BE2C (cell line): ENCODE measurements around the gene KIF20B.

Experiments
- DNase-seq: peaks from one replicate; pipeline ENCODE4 v3.0.0-alpha.2; 2020
- H3K27me3 ChIP-seq: fragments of 250-450 bp; sonication (Bioruptor Pico); 2 replicates; pipeline ENCODE4 v1.5.1; 2020; ENCODE audit warnings: mild to moderate bottlenecking
- H3K36me3 ChIP-seq: fragments of 250-450 bp; sonication (Bioruptor Pico); 2 replicates; pipeline ENCODE4 v1.5.1; 2020; ENCODE audit warnings: mild to moderate bottlenecking
- H3K4me1 ChIP-seq: fragments of 250-450 bp; sonication (Bioruptor Pico); 2 replicates; pipeline ENCODE4 v1.5.1; 2020
- H3K4me3 ChIP-seq: 2 replicates; pipeline ENCODE4 v1.5.1; 2011; ENCODE audit warnings: low read depth, low read length
- H3K9me3 ChIP-seq: fragments of 250-450 bp; sonication (Bioruptor Pico); 2 replicates; pipeline ENCODE4 v1.5.1; 2020
- CTCF ChIP-seq: IDR thresholded peaks from 2 replicates; pipeline ENCODE4 v1.5.1; 2012; ENCODE audit warnings: mild to moderate bottlenecking, low read depth, low read length

The KIF20B gene

GRCh38 chr10:89705466-89705865 is 4.1 kb downstream of the KIF20B start:
- Histone ChIP-seq H3K9me3 (no peaks in the 10 kb centered on the region), H3K36me3 (peaks cover 6% of the 10 kb centered on the region; the same call in 1 of the 2 replicates), H3K4me1 (no peaks in the 10 kb centered on the region), H3K4me3 (no peak overlapping the region), H3K27me3 (no peaks in the 10 kb centered on the region)
- TF ChIP-seq CTCF, result no peak
- no peak for DNase-seq

- H3K4me1 ChIP-seq, result no peaks in the 10 kb centered on the region
- DNase-seq, result no peak
Measured at GRCh38 chr10:89706011-89706410, 4.6 kb downstream of the KIF20B start.

GRCh38 chr10:89707372-89707771 is 6.0 kb downstream of the KIF20B start:
- no peaks in the 10 kb centered on the region for H3K27me3 ChIP-seq
- H3K4me3 ChIP-seq, result no peak overlapping the region
- H3K36me3 ChIP-seq, result peaks cover 6% of the 10 kb centered on the region; the same call in 1 of the 2 replicates
- H3K9me3 ChIP-seq, result no peaks in the 10 kb centered on the region
- DNase-seq, result no peak
- TF ChIP-seq CTCF, result no peak
- no peaks in the 10 kb centered on the region for H3K4me1 ChIP-seq

More at GRCh38 chr10:89706011-89706410, 4.6 kb downstream of the KIF20B start:
- peaks cover 6% of the 10 kb centered on the region; the same call in 1 of the 2 replicates for H3K36me3 ChIP-seq
- no peak overlapping the region for H3K4me3 ChIP-seq
- TF ChIP-seq CTCF, result no peak
- H3K27me3 ChIP-seq, result no peaks in the 10 kb centered on the region
- no peaks in the 10 kb centered on the region for H3K9me3 ChIP-seq

GRCh38 chr10:89710753-89711152 is 9.4 kb downstream of the KIF20B start:
- Histone ChIP-seq H3K27me3 (no peaks in the 10 kb centered on the region), H3K4me3 (no peak overlapping the region), H3K4me1 (no peaks in the 10 kb centered on the region), H3K36me3 (peaks cover 8% of the 10 kb centered on the region; the same call in 1 of the 2 replicates), H3K9me3 (no peaks in the 10 kb centered on the region)
- TF ChIP-seq CTCF, result no peak
- DNase-seq, result no peak

GRCh38 chr10:89734616-89735015 is 33.2 kb downstream of the KIF20B start:
- H3K4me1 ChIP-seq, result no peaks in the 10 kb centered on the region
- H3K36me3 ChIP-seq, result peaks cover 11% of the 10 kb centered on the region
- no peak for DNase-seq
- no peaks in the 10 kb centered on the region for H3K27me3 ChIP-seq
- no peak for TF ChIP-seq CTCF
- no peak overlapping the region for H3K4me3 ChIP-seq
- H3K9me3 ChIP-seq, result no peaks in the 10 kb centered on the region

- H3K4me3 ChIP-seq, result no peak overlapping the region
- H3K36me3 ChIP-seq, result peaks cover 2% of the 10 kb centered on the region
- TF ChIP-seq CTCF, result no peak
- no peaks in the 10 kb centered on the region for H3K4me1 ChIP-seq
- DNase-seq, result no peak
- H3K9me3 ChIP-seq, result no peaks in the 10 kb centered on the region
- no peaks in the 10 kb centered on the region for H3K27me3 ChIP-seq
Measured at GRCh38 chr10:89738551-89739209, 37.3 kb downstream of the KIF20B start.
